ENCODE results near the gene DDX39B.

DNA sequence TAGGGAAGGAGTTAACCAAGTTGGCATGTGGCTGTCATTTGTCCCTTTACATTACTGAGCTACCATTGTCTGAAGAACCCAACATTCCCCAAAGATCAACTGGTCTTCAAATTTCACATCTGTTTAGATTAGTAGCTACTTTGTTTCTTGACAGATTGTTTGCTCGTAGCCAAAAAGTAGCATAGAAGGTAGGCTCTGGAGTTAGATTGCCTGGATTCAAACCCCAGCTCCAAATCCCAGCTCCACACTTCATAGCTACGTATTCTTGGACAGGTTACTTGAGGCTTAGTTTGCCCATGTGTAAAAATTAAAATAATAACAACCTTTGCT, 6.7 kb upstream of the DDX39B start:
- TF ChIP-seq CTCF (IDR thresholded peaks at IDR 0.05; ENCODE audit: insufficient read depth, low read length) (no peak), SPI1 (IDR thresholded peaks at IDR 0.05; ENCODE audit: borderline replicate concordance, low read depth) (no peak), GABPA (IDR thresholded peaks at IDR 0.05; ENCODE audit: low read depth) (no peak), POLR2AphosphoS5 (IDR thresholded peaks at IDR 0.05; ENCODE audit: low read depth) (no peak)
- TF ChIP-seq, protein P1, sequence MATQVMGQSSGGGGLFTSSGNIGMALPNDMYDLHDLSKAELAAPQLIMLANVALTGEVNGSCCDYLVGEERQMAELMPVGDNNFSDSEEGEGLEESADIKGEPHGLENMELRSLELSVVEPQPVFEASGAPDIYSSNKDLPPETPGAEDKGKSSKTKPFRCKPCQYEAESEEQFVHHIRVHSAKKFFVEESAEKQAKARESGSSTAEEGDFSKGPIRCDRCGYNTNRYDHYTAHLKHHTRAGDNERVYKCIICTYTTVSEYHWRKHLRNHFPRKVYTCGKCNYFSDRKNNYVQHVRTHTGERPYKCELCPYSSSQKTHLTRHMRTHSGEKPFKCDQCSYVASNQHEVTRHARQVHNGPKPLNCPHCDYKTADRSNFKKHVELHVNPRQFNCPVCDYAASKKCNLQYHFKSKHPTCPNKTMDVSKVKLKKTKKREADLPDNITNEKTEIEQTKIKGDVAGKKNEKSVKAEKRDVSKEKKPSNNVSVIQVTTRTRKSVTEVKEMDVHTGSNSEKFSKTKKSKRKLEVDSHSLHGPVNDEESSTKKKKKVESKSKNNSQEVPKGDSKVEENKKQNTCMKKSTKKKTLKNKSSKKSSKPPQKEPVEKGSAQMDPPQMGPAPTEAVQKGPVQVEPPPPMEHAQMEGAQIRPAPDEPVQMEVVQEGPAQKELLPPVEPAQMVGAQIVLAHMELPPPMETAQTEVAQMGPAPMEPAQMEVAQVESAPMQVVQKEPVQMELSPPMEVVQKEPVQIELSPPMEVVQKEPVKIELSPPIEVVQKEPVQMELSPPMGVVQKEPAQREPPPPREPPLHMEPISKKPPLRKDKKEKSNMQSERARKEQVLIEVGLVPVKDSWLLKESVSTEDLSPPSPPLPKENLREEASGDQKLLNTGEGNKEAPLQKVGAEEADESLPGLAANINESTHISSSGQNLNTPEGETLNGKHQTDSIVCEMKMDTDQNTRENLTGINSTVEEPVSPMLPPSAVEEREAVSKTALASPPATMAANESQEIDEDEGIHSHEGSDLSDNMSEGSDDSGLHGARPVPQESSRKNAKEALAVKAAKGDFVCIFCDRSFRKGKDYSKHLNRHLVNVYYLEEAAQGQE (IDR thresholded peaks at IDR 0.05; ENCODE audit: insufficient replicate concordance, low read depth) = no peak
